GM19324 (cell line): Measurements from ENCODE around the gene HAND1.
A peak's percentile ranks its signal among the peaks of the same experiment; 100 is the strongest.

ENCODE experiments used
- ATAC-seq: cut with Tn5 transposase; IDR thresholded peaks from one replicate; pipeline ENCODE4 v1.9.1; 2021; ENCODE audit warnings: mild to moderate bottlenecking, moderate library complexity; ENCODE audit not compliant: unreplicated experiment, low FRiP score

Gene HAND1

GRCh38 chr5:154464438-154464837 is 13.6 kb downstream of the HAND1 start:
- no peak for ATAC-seq

DNA sequence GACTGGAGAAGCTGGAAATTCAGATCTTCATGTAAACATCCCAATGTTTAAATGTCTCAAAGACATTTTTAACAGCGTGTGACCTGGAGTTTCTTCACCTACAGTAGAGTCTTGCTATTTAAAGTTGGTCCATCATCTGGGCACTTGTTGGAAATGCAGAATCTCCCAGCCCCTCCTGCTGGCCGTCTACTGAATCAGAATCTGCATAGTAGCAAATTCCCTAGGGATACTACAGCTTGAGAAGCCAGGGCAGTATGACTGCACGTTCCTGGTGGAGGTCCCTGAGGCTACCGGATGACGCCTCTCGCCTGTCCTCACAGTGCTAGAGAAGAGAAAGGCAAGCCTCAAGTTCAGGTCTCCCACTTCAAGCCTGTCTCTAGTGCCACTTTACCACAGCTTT is 16.5 kb downstream of the HAND1 start:
- ATAC-seq = no peak

DNA sequence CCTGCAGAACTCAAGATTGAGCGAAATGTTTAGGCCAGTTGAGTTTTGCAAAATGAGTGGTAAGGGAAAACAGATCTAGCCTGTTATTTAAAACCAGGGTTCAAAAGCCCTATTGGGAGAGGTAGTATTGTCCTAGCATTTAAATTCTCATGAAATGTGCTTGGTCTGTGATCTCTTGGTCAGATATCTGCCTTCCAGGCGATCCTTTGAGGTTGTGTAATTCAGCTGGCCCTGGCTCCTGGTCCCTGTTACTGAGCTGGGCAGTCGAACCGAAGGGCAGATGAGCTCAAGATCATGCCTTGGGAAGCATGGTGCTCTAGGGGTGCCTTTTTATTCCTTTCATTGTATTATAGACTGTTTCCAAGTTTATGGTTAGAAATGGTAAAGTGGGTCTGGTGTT is 17.9 kb downstream of the HAND1 start:
- ATAC-seq = no peak

- no peak for ATAC-seq
Measured at GRCh38 chr5:154459015-154459414, 19.0 kb downstream of the HAND1 start.

DNA sequence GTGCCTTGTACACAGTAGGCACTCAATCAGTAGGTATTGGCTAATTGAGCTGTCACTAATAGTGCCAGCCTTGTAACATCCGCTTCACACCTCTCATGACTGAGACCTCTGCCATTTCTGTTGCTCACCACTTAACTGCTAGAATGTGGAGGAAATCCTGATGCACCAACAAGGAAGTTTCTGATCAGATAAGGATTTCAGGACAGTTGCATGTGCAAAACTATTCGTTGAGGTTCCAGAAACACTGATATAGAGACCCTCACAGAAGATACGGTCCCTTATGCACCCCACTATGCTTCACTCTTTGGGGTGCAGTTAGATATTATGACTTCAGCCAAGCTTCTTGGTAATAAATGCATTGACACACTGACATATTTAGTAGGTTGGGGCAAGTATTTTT is 21.5 kb downstream of the HAND1 start:
- no peak for ATAC-seq

- no peak for ATAC-seq
Measured at GRCh38 chr5:154455585-154455984, 22.4 kb downstream of the HAND1 start.

DNA sequence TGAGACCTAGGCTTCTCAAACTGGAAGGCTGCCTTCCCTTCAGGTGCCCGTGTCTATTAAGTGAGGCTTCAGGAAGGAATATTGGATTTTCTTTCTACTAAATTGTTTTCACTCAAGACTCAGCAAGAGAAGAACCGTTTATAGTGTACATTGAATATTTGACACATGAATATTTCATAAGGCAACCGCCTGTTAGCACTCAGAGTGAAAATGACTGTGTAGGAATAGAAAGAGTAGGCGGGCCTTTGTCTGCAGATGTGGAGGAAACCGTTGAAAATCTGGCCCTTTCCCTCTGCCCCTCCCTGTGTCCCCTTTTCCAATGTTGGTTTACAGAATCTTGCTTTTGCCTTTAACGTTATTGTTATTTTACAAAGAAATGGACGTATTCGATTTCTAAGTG is 26.1 kb downstream of the HAND1 start:
- no peak for ATAC-seq

DNA sequence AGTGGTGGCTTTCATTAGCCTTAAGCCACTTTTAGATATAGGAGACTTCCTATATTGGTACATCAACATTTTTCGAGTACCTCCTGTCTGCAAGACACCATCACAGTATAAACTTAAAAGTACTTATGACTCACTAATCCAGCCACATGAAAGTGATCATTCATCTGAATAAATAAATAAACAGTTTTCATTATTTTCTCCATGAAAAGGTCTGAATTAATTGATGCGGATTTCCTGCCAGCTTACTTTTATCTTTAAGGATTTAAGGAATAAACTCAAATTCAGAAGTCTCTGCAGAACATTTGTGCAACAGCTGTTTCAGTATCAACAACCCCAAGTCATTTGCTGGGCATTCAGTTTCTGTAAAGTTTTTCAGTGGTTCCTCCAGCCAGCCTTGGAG is 28.2 kb downstream of the HAND1 start:
- no peak for ATAC-seq

DNA sequence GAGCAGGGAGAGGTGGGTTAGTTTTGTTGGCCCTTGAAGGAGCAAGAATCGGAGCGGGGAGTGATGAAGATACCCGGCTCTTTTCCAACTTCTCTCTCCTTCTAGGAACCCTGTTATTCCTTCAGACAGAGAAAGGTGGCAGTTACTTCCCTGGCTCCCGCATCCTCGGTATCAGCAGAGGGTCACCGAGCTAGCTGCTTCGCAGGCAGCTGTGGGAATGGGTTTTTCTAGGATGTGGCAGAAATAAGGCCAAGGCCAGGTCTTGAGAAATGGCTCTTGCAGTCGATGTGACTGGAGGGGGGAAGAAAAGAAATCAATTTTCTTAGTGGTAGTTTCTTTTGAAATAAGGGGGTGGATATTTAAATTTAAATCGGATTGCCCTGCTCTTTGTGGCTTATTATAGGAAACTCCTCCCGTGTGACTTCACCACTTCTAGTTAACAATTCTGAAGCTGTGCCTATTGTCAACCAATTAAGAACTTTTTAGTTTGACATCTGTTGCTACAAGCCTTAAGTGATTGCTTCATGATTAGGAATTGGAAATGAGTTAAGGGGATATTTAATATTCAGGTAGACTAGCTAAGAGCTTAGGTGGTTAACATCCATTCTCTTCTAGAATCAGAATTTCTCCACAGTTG is 30.8 kb downstream of the HAND1 start:
- no peak for ATAC-seq

DNA sequence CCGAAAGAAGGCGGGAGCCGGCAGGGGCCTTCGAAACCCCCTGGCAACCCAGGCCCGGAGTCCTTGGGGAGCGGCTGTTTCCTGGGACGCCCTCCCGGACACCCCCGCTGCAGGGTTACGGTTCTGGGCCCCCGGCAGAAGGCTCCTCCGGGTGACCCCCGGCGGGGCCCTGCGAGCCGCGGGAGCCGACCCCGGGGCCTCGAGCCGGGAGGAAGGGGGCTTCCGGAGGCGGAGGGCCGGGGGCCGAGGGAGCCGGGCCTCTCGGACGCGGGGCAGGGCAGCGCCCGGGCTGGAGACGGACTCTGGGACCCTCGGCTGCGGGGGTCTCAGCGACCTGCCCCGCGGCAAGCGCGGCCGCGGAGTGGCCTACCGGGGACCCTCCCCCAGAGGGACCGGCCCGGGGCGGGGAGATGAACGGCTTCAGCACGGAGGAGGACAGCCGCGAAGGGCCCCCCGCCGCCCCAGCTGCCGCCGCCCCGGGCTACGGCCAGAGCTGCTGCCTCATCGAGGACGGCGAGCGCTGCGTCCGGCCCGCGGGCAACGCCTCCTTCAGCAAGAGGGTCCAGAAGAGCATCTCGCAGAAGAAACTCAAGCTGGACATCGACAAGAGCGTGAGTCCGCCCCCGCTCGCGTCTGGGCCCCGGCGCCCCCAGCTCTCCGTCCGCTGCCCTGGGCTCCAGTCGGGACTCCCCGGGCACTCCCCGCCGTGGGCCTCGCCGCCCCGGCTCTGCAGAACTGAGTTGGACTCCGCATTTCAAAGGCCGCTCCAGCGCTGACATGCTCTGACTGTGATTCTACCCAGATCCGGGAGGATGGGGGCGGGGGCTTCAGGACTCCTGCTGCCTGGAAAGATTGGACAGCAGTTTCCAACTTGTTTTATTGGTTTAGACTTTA is 31.6 kb downstream of the HAND1 start:
- peak; percentile 21 for ATAC-seq

DNA sequence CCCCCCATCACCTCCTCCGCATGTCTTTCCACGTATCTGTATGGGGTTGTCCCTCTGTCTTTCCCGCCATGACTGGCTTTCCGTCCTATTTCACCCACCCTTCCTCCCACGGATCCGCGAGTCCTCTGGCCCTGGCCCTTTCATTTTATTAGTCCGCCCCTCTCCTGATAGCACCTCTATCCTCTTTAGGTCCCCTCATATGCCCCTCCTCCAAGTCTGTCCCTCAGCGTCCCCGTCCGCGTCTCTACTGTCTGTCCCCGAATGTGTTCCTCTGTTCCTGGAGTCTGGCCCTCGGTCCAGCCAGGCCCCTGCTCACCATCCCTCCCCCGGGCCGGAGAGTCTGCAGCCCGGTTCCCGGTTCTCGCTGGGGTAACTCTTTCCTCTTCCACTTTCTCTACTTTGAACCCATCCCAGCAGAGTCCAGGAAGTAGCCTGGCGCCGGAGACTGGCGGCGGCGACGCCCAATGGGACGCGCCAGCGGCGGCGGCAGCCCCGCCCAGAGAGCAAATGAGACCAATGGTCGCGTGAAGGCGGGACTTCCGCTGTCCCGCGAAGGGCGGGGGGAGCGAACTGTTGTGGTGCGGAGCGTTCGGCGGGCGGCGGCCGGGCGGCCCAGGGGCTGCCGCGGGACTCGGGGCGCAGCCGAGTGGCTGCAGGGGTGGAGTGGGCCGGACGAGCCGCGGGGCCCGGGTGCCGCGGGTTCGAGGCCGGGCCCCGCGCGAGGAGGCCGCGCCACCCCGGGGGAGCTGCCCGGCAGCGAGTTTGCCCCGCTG is 32.4 kb downstream of the HAND1 start, which contains the start of gene SAP30L:
SAP30L (plus strand) TSS at position 576 of the 773 bp plus-strand sequence. CDS start 608 bp downstream, outside the sequence.
- ATAC-seq = peak; percentile 96

- ATAC-seq = no peak
Measured at GRCh38 chr5:154444556-154445421, 33.2 kb downstream of the HAND1 start.

GRCh38 chr5:154442801-154443200 is 35.2 kb downstream of the HAND1 start:
- no peak for ATAC-seq

DNA sequence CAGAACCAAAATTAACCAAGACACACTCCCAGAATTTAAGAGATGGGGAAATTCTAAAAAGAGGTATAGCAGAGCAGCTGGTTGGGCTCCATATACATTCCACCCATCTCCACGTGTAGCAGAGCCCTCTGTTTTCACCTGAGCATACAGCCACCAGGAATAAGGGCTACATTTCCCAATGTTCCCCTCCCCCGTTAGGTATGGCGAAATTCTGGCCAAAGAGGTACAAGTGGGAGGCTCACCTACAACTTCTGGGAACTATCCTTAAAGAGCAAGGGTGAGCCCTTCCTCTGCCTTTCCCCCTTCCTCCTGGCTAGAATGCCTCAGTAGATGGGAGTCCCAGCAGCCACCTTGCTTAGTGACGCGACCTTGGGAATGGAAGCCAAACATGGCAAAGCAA is 37.5 kb downstream of the HAND1 start:
- ATAC-seq = no peak

DNA sequence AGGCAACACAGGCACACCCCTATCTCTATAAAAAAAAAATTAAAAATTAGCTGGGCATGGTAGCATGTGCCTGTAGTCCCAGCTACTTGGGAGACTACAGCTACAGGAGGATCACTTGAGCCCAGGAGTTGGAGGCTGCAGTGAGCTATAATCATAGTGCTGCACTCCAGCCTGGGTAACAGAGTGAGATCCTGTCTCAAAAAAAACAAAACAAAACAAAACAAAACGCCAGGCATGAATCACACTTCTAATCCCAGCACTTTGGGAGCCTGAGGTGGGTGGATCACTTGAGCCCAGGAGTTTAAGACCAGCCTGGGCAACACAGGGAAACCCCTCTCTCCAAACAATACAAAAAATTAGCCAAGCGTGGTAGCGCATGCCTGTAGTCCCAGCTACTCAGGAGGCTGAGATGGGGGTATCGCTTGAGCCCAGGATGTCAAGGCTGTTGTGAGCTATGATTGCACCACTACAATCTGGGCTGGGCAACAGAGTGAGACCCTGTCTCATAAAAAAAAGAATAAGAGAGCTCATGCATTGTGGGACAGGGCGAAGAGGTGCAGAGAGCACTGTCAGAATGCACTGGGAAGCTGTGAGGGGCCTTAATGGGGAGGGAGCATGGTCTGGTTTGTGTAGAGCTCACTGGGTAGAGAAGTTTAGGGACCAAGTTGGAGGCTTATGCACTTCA is 40.6 kb downstream of the HAND1 start:
- ATAC-seq = no peak

- no peak for ATAC-seq
Measured at GRCh38 chr5:154435226-154435625, 42.8 kb downstream of the HAND1 start.

DNA sequence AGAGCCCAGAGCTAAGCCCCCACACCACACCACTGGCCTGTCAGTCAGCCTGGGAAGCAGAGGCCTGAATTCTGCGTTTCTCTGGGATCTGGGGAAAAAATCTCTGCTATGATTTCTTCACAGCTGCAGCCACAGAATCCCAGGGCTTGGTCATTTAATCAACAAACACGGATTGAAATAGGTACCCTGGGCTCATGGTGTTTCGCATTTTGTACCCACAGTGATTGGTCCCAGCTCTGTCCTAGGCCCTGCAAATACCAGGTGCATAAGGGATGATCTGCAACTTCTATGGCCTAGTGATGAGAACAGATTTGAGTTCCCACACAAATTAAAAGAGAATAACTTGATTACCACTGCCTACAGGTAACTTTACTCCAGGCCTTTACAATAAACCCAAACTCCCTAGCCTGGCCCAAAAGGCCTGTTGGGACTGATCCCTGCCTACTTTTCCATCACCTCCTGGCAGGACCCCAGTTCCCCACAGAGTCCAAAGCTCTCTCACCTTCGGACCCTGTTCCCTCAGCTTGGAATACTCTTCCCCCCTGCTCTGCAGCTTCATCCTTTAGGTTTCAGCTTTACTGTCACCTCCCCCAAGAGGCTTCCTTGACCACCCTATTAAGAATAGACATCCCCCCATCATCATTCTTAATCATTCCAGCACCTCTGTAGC is 46.9 kb downstream of the HAND1 start:
- ATAC-seq = no peak

DNA sequence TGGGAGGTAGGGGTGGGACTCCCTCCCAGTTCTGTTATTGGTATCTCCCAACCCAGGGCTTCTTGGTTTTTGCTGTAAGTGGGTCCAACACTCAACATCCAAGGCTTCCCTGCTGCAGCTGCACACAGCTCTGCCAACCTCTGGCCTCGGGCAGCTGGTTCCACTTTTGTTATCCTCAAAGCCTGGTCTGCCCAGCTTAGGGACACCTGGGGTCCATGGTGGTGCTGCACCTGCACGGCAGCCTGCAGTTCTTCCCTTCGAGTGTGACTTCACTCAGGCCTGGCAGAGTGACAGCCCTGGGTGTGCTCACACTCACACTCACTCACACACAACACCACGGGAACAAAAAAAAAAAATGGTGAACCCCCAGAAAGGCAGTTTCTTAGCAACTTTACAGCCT is 47.6 kb downstream of the HAND1 start:
- ATAC-seq = no peak

- no peak for ATAC-seq
Measured at GRCh38 chr5:154429341-154429740, 48.7 kb downstream of the HAND1 start.
